Heart left ventricle (tissue), 16 donors: ENCODE data around the gene FGD4. TPM values are rescaled to one million over a fixed set of nuclear protein-coding genes. Genes with fewer than 3 reads are reported as not detected.

ENCODE experiments used
- ATAC-seq, 4 donors: fragments of 200-7000 bp; cut with Tn5 transposase; one replicate each; pipeline ENCODE4 v1.9.1; 2020 to 2022; ENCODE audit warnings: moderate library complexity in 4 of 4, mild to moderate bottlenecking in 3 of 4, moderate number of reproducible peaks in 1 of 4
- DNase-seq, 5 donors: peaks; one replicate each; pipeline ENCODE4 v3.0.0-alpha.2; 2020
- H3K27ac ChIP-seq, 12 donors: fragments of 200-600 bp; sonication (generic) in 4 of 12; one replicate each; pipeline versions ENCODE4 v1.5.0 to v1.8.0; 2016 to 2022; ENCODE audit warnings: mild to moderate bottlenecking in 2 of 12
- H3K27me3 ChIP-seq, 9 donors: fragments of 200-600 bp; sonication (generic) in 2 of 9; one replicate each; pipeline versions ENCODE4 v1.5.1 to v1.8.0; 2016 to 2022; ENCODE audit warnings: mild to moderate bottlenecking in 3 of 9
- H3K36me3 ChIP-seq, 9 donors: fragments of 200-600 bp; sonication (generic) in 2 of 9; one replicate each; pipeline versions ENCODE4 v1.5.0 to v1.8.0; 2018 to 2022; ENCODE audit warnings: mild to moderate bottlenecking in 2 of 9
- H3K4me1 ChIP-seq, 12 donors: fragments of 200-600 bp; sonication (generic) in 4 of 12; one replicate each; pipeline versions ENCODE4 v1.5.0 to v1.8.0; 2016 to 2022; ENCODE audit warnings: mild to moderate bottlenecking in 3 of 12
- H3K4me3 ChIP-seq, 12 donors: fragments of 200-600 bp; sonication (generic) in 4 of 12; one replicate each; pipeline versions ENCODE4 v1.5.0 to v1.8.0; 2017 to 2022; ENCODE audit warnings: mild to moderate bottlenecking in 9 of 12, moderate library complexity in 4 of 12
- H3K9me3 ChIP-seq, 12 donors: fragments of 200-600 bp; sonication (generic) in 4 of 12; one replicate each; pipeline versions ENCODE4 v1.5.0 to v1.8.0; 2016 to 2022; ENCODE audit warnings: mild to moderate bottlenecking in 1 of 12
- POLR2A ChIP-seq, 2 donors: fragments of 450-650 bp; IDR thresholded peaks; one replicate each; pipeline ENCODE4 v1.6.1; 2017; ENCODE audit warnings: antibody characterized with exemption in 2 of 2, mild to moderate bottlenecking in 2 of 2, moderate library complexity in 2 of 2
- WGBS, 4 donors: extraction: QIAGEN DNeasy Blood & Tissue Kit in 2 of 4; methylation state at CpG; one replicate each; pipeline versions ENCODE4 v1.1.5 to v1.1.7; 2013 to 2018; 5-methylcytosine and 5-hydroxymethylcytosine counted together
- intact Hi-C, 10 donors: fragments of 100-400 bp; cut with DNase I; formaldehyde crosslinking; loops; one replicate each; pipeline versions ENCODE4 v1.11.1 to v1.14.2; 2022
- polyA plus RNA-seq, 2 donors: library from polyadenylated mRNA; stranded (reverse); fragments of 200-250 nt; gene quantifications; one replicate each; pipeline ENCODE4 v1.2.3, GENCODE V29; 2013
- total RNA-seq, 9 donors: library from RNA; depleted of rRNA in 2 of 9; stranded (reverse); fragments of >200 nt in 2 of 9; fragmentation: NEBNext Ultra II Directional in 3 of 9; extraction: Animal tissue kit (Norgen Biotek cat#: 25700) in 3 of 9; gene quantifications; one replicate each; pipeline versions ENCODE4 v1.1.0 to v1.2.4, GENCODE V29; 2016 to 2023
- TF ChIP-seq, protein P1 (sequence below), 12 donors: fragments of 200-600 bp; sonication (generic) in 4 of 12; IDR thresholded peaks; one replicate each; pipeline versions ENCODE4 v1.5.0 to v1.8.0; 2018 to 2022; ENCODE audit warnings: antibody characterized with exemption in 12 of 12, mild to moderate bottlenecking in 5 of 12
- donor health status: ischemic (EF 13 %, LVEDD 7.1; RV severe dilation, severe dysfunction).
- donor health status: healthy with polysubstance abuse.
- donor health status: DM: no; HTN: yes; CAD: no.
- donor health status: DM: no; HTN: no; CAD: no.
- donor health status: ischemic (EF 25% LVEDD 6.9; RV normal size, moderate dysfunction).
- donor health status: ischemic (EF 25% LVEDD 5.7; RV mildly dilated, moderate dysfunction).
- donor health status: healthy.
- donor health status: DM: yes; HTN: yes; CAD: no.
- donor health status: ischemic (EF 35%, LVEDD 5.7; RV mildly dilated, moderate dysfunction).
- donor health status: nonischemic (EF 11% LVEDD 7.7; RV severe dilation, severe dysfunction).
- donor health status: DM: yes; HTN: yes; CAD: no.
- donor health status: PGD.
- donor health status: ischemic (EF 29% LVEDD 5.4; RV normal size, mild dysfunction).
- donor health status: nonischemic (EF 23%, LVEDD 6.1; RV moderate dilation, normal function).

The FGD4 gene
- total and polyA plus RNA-seq, 11 donors: 4.5 to 36.8 (median 28.2) TPM

DNA sequence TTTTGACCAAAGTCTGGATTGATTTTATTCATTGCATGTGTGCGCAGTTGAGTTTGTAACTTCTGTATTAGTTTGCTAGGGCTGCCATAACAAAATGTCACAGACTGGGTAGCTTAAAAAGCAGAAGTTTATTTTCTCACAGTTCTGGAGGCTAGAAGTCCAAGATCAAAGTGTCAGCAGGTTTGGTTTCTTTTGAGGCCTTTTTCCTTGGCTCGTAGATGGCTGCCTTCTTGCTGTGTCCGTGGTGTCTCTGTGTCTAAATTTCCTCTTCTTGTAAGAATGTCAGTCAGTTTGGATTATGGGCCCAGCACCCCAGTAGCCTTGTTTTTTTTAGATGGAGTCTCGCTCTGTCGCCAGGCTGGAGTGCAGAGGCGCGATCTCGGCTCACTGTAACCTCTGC, 291.6 kb downstream of the FGD4 start:
- H3K4me1 ChIP-seq: peaks cover 0 to 17% (median 0%) of the 10 kb centered on the region in 12 donors
- DNase-seq: no peak
- intact Hi-C loops: no loop called here
- ATAC-seq: no peak
- peaks cover 0 to 6% (median 0%) of the 10 kb centered on the region in 12 donors for H3K9me3 ChIP-seq
- TF ChIP-seq, protein P1, sequence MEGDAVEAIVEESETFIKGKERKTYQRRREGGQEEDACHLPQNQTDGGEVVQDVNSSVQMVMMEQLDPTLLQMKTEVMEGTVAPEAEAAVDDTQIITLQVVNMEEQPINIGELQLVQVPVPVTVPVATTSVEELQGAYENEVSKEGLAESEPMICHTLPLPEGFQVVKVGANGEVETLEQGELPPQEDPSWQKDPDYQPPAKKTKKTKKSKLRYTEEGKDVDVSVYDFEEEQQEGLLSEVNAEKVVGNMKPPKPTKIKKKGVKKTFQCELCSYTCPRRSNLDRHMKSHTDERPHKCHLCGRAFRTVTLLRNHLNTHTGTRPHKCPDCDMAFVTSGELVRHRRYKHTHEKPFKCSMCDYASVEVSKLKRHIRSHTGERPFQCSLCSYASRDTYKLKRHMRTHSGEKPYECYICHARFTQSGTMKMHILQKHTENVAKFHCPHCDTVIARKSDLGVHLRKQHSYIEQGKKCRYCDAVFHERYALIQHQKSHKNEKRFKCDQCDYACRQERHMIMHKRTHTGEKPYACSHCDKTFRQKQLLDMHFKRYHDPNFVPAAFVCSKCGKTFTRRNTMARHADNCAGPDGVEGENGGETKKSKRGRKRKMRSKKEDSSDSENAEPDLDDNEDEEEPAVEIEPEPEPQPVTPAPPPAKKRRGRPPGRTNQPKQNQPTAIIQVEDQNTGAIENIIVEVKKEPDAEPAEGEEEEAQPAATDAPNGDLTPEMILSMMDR (IDR thresholded peaks at IDR 0.05): no peak
- TF ChIP-seq POLR2A (IDR thresholded peaks at IDR 0.05): no peak
- no peak overlapping the region for H3K27ac ChIP-seq
- no peaks in the 10 kb centered on the region for H3K27me3 ChIP-seq
- H3K4me3 ChIP-seq: no peak overlapping the region
- WGBS, 4 donors: 82 to 99% (median 98%) methylated on average over 8 of the region's 8 CpGs
- peaks cover 0 to 3% (median 0%) of the 10 kb centered on the region in 9 donors for H3K36me3 ChIP-seq

DNA sequence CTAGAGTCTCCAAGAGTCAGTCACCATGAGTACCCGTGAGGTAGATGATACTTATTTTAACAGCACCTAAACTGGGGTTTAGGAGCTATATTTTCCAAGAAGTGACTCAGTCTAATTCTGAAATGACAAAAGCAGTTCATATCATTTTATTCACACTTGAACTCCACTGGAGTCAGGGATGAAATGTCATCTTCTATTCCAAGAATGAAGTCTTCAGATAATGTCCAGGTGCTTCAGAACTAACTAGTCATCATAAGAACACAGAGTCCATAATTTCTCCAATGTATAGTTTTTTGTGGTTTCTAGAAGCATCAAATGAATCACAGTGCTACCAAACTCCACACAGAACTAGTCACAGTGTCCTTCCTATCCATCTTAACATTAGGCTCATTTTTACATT, 293.0 kb downstream of the FGD4 start:
- Histone ChIP-seq H3K4me1 (peaks cover 0 to 17% (median 0%) of the 10 kb centered on the region in 12 donors), H3K27ac (no peak overlapping the region), H3K9me3 (peaks cover 0 to 7% (median 0%) of the 10 kb centered on the region in 12 donors), H3K36me3 (no peaks in the 10 kb centered on the region), H3K4me3 (no peak overlapping the region), H3K27me3 (no peaks in the 10 kb centered on the region)
- intact Hi-C loops: no loop called here
- ATAC-seq: peak in 1 of 4 donors; percentile 17
- no peak for TF ChIP-seq POLR2A (IDR thresholded peaks at IDR 0.05)
- TF ChIP-seq, protein P1 (IDR thresholded peaks at IDR 0.05): no peak
- 57 to 65% (median 64%) methylated on average over 1 of the region's 1 CpG for WGBS, 4 donors
- no peak for DNase-seq

DNA sequence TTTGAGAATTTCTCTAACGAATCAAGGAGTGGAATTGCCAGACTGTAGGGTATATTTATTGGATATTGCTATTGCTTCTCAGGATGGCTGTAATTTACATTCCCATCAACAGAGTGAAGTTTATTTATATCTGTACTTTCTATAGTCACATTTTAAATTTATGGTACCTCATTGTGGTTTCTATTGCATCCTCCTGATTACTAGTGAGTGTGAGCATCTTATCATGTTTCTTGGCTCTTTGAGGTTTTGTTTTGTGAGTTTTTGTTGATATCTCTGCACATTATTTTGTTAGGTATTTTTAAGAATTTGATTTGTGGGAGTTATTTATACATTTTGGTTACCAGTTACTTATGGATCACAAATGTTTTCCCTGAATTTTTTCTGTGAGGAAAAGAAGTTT, 293.7 kb downstream of the FGD4 start:
- TF ChIP-seq, protein P1 (IDR thresholded peaks at IDR 0.05): no peak
- no peak for TF ChIP-seq POLR2A (IDR thresholded peaks at IDR 0.05)
- Histone ChIP-seq H3K36me3 (no peaks in the 10 kb centered on the region), H3K9me3 (peaks cover 0 to 7% (median 0%) of the 10 kb centered on the region in 12 donors), H3K4me3 (no peak overlapping the region), H3K4me1 (peaks cover 0 to 17% (median 0%) of the 10 kb centered on the region in 12 donors), H3K27me3 (no peaks in the 10 kb centered on the region), H3K27ac (no peak overlapping the region)
- intact Hi-C loops: no loop called here
- ATAC-seq (no peak), DNase-seq (no peak)
- 88 to 93% (median 92%) methylated on average over 1 of the region's 1 CpG for WGBS, 4 donors
